ENCODE results near the gene STPG2. TPM values are rescaled to one million over a fixed set of nuclear protein-coding genes. Genes with fewer than 3 reads are reported as not detected.

Gene STPG2
- total RNA-seq, 1 donor from 2014 or later, result 0.66 TPM

GRCh38 chr4:97530676-97531075 is 612.6 kb downstream of the STPG2 start:
- Mint-ChIP-seq H3K36me3 (ENCODE audit: unreplicated experiment) (no peaks in the 10 kb centered on the region), H3K4me3 (ENCODE audit: unreplicated experiment) (no peak overlapping the region), H3K27me3 (ENCODE audit: unreplicated experiment) (no peaks in the 10 kb centered on the region), H3K27ac (ENCODE audit: unreplicated experiment) (no peak overlapping the region), H3K9me3 (ENCODE audit: unreplicated experiment) (no peaks in the 10 kb centered on the region), H3K4me1 (ENCODE audit: low read depth, unreplicated experiment) (no peaks in the 10 kb centered on the region)
- DNase-seq, result no peak
- TF ChIP-seq CTCF (IDR thresholded peaks at IDR 0.05; ENCODE audit: partially characterized antibody, unreplicated experiment), result no peak

DNA sequence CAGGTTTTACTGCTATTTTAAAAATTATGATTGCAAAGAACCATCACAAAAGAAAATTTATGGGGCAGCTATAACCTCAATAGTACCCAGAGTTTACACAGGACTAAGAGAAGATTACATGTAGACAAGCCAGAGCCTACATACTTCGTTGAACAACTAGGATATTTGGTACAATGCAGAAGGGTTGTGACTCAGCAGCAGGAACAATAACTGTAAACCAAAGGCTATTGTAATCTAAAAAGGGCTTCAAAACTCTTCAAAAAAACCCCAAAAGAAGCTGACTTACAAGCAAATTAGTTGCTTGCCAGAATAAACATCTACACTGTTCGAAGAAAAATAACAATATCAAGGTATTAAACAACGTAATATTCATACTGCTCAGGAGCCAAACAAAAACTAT is 618.0 kb downstream of the STPG2 start:
- no peak for DNase-seq
- Mint-ChIP-seq H3K4me1 (ENCODE audit: low read depth, unreplicated experiment) (no peaks in the 10 kb centered on the region), H3K9me3 (ENCODE audit: unreplicated experiment) (no peaks in the 10 kb centered on the region), H3K27me3 (ENCODE audit: unreplicated experiment) (no peaks in the 10 kb centered on the region), H3K36me3 (ENCODE audit: unreplicated experiment) (no peaks in the 10 kb centered on the region), H3K4me3 (ENCODE audit: unreplicated experiment) (no peak overlapping the region), H3K27ac (ENCODE audit: unreplicated experiment) (no peak overlapping the region)
- TF ChIP-seq CTCF (IDR thresholded peaks at IDR 0.05; ENCODE audit: partially characterized antibody, unreplicated experiment), result no peak

DNA sequence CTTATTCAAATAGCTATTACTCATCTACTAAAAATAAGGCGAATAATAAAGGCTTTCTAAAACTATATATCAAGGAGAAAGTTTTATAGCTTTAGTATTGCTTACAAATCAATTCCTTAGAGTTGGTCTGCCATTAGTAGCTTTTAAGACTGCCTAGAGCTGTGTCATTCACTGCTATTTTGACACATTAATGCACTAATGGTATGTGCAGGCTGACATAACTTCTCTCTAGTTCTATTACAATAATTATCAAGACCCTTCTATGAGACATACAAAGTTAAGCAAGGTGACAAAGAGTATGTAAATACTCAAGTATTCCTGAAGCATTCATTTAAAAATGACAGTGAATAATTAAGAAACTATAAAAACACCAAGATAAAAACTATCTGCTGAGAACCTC is 625.3 kb downstream of the STPG2 start:
- Mint-ChIP-seq H3K27ac (ENCODE audit: unreplicated experiment) (no peak overlapping the region), H3K9me3 (ENCODE audit: unreplicated experiment) (no peaks in the 10 kb centered on the region), H3K27me3 (ENCODE audit: unreplicated experiment) (no peaks in the 10 kb centered on the region), H3K4me3 (ENCODE audit: unreplicated experiment) (no peak overlapping the region), H3K36me3 (ENCODE audit: unreplicated experiment) (no peaks in the 10 kb centered on the region), H3K4me1 (ENCODE audit: low read depth, unreplicated experiment) (no peaks in the 10 kb centered on the region)
- TF ChIP-seq CTCF (IDR thresholded peaks at IDR 0.05; ENCODE audit: partially characterized antibody, unreplicated experiment), result no peak
- no peak for DNase-seq

GRCh38 chr4:97513917-97514316 is 629.4 kb downstream of the STPG2 start:
- Mint-ChIP-seq H3K27ac (ENCODE audit: unreplicated experiment) (no peak overlapping the region), H3K9me3 (ENCODE audit: unreplicated experiment) (no peaks in the 10 kb centered on the region), H3K27me3 (ENCODE audit: unreplicated experiment) (no peaks in the 10 kb centered on the region), H3K4me1 (ENCODE audit: low read depth, unreplicated experiment) (no peaks in the 10 kb centered on the region), H3K4me3 (ENCODE audit: unreplicated experiment) (no peak overlapping the region), H3K36me3 (ENCODE audit: unreplicated experiment) (no peaks in the 10 kb centered on the region)
- no peak for DNase-seq
- no peak for TF ChIP-seq CTCF (IDR thresholded peaks at IDR 0.05; ENCODE audit: partially characterized antibody, unreplicated experiment)

Other genes starting within 250 kb of the STPG2 start
- gene RAP1GDS1, start 117.9 kb upstream of the STPG2 start, total RNA-seq (ENCODE audit: unreplicated experiment), result 121 TPM

Data from glutamatergic neuron (in vitro differentiated cells).